EL (cell line): ENCODE data around the gene ATG5.

Experiments
- DNase-seq: peaks from one replicate; pipeline ENCODE4 v3.0.0-alpha.2; 2016

The ATG5 gene

DNA sequence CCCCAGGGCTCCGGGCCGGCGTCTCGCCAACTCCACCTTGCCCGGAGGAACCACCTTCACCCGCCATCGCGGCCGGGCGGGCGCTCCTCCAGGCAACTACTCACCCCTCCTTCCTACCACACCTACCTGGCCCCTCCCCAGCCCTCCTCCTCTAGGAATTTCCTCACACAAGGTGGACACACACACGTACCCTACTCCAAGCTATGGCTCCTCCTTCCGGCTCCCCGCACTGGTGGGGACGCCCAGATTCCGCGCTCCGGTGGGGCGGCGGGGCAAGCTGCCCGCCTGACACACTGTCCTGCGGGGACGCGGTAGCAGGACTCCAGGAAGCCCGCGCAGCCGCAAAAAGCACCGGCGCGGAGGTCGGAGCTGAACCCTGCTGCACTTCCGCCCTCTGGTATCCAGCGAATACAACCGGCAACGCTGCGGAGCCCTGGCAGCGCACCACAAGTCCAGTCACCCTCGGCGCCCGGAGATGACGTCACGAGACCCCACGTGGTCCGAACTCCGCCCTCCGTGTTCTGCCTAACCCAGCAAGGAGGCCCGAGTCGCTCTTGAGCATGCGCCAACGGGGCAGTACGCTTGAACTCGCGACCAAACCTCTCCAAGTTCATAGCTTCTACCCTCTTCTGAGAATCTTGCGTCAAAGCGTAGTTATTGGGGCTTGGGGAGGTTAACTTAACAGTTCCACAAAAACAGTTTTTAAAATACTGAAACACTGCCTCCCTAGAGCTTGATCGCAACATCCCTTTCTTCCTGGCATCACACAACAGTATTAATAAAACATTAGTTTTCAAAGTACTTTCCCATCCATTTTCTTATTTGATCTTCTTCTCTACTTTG is at the start of gene ATG5:
Gene ATG5, minus strand, starts transcription at position 425 of the 843 bp plus-strand sequence. CDS start 9,552 bp downstream, outside the sequence.
- peak; percentile 99 for DNase-seq

DNA sequence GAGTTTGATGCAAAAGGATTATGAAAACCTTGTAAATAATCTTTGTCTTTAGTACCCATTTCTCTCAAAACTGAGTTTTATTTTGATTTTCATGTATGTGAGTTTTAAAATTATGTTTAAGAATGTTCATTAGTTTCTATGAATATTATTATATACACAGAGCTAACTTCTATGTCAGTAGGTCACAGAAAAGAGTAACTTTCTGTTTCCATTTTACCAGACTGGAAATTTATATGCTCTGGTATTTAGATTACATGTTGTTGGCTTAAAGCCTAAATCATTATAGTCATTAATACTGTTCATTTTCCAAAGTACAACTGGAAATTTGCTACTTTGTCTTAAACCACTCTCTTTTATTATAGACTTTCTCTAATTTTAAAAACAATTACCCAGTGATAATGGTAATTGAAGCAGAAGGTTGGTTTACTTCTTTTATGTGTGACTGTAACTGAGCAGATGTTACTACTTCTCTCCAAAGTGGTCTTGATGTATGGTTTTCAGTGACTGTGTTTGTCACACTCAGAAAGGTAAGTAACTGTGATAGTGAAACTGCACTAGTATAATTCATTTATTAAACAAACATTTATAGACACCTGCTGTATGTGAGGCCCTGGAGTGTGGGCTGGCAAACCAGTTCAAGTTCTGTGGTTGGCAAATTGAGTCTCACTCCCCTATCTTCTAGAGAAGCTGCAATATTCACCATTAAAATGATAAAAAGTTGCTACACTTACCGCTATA is 48.1 kb upstream of the ATG5 start:
- no peak for DNase-seq

DNA sequence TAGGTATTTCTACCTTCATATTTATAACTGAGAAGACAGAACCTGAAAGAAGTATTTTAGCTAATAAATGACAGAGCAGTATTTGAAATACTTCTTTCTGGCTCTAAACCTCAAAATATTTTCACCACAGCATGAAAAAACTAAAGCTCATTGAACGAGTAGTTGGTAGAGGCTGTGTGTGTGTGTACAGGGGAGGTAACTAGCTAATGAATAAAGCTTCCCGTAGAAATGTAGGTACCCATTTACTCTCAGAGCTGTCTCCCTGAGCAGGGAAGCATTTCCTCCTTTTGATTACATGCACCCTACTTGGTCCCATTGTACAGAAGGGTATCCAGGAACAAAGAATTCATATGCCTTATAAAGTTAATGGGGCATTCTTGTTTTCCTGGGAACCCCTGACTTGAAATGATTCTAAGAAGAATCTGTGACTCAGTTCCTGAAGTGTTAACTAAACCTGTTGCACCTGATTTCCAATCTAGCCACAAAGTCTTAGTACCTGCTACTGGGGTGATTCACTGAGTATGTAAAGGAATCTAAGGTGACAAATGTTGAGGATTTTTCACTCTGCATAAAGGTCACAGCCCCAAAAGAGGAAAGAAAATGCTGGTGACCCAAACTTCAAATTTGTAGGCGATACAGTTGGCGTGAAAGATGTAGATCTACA is 47.4 kb upstream of the ATG5 start:
- DNase-seq: no peak

DNA sequence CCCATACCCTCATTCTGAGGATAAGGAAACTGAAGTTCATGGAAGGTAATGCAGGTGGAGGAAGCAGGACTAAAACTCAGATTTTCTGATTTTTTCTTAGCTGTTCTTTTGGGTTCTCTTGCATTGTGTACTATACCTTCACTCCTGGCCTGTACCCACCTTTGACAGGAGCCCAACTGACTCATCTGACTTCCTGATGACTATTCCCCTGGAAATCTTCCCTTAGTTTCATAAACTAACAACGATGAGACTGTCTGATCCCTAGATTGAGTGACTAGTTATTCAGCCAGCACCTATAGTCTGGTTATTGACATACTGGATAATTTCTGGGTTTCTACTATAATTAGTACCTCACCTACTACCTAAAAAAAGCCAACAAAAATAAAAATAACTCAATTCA is 45.1 kb upstream of the ATG5 start:
- no peak for DNase-seq

DNA sequence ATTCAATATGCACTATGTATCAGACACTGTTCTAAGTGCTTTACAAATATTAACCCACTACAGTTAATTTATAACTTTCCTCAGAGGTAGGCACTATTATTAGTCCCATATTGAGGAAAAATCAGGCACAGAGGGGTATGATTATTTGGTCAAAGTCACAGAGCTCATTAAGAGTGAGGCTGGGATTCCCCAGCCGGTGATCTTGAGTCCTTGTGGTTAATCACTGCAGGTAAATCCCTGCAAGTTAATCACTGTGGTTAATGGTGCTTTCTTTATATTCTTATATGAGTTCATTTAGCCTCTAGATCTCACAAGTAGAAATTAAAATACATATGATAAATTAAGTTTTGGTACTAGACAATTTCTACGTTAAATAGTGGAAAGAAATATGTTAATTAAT is 44.2 kb upstream of the ATG5 start:
- DNase-seq: no peak

DNA sequence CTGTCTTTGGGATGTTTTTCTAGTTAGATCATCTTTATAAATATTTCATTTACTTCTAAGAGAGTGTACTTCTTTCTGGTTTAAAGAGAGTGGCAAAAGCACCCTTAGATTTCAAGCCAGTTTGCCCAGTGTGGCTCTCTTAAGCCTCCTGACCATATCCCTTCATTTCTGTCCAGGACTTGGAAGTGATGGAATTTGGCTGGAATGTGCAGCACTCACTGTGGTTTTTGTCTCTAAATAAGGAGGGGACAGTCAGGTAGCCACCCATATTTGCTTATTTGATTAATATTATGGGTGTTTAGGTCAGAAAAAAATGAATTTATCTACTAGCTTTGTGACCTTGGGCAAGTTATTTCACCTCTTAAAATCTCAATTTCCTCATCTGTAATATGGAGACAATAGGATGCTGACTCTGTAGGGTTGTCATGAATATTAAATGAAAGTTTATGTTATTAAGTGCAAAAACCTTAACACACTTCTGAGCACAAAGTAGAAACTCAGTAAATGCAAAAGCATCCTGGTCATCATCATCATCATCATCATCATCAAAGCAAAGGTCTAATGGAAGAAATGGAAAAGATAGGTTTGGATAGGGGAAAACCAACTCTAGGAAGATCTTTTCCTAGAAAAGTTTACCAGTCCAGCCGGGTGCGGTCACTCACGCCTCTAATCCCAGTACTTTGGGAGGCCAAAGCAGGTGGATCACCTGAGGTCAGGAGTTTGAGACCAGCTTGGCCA is 38.0 kb upstream of the ATG5 start:
- peak; percentile 38 for DNase-seq

DNA sequence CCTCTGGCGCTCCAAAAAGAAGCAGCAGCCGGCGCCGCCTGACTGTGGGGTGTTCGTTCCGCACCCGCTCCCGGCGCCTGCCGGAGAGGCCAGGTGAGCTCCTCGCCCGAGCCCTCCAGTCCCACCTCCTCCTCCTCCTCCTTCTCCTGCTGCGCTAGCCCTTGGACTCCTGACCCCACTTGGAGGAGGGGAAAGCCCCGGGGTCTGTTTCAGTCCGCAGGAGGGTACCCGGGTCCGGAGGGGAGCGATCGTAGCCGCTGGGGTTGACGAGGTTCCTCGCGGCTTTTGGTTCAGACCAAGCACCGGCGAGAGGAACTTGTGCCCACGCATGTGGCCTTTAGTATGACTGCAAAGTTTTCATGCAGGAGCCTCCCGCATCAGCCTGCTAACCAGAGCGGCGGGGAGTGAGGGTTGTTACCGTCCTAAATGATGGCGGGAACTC is 35.5 kb upstream of the ATG5 start:
- DNase-seq: no peak

DNA sequence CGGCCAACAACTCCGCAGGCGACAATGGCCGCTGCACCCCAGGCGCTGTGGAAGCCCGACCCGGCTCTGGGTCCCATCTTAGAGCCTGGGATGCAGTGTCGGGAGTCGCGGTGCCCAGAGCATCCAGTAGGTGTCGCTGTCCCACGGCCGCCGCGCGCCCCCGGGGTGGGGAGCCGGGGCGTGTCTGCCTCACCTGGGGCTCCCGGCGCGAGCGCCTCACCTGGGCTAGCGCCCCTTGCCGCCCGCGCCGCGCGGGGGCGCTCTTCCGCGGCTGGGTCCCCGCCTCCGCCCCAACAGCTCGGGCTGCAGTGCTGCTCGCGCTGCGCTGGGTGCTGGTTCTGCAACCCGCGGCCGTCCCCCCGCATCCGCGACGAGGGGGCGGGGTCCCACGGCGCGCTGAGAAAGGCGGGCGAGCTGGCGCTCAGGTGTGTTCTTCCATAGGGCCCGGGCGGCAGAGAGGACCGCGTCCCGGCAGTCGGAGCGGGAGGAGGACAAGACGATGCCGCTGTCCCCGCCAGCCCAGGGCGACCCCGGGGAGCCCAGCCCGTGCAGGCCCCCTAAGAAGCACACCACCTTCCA is 34.9 kb upstream of the ATG5 start, which contains the start of gene CRYBG1:
Gene CRYBG1, plus strand, starts transcription at position 308 of the 579 bp plus-strand sequence. Its CDS starts 192 bp downstream, at position 500.
- peak; percentile 41 for DNase-seq

DNA sequence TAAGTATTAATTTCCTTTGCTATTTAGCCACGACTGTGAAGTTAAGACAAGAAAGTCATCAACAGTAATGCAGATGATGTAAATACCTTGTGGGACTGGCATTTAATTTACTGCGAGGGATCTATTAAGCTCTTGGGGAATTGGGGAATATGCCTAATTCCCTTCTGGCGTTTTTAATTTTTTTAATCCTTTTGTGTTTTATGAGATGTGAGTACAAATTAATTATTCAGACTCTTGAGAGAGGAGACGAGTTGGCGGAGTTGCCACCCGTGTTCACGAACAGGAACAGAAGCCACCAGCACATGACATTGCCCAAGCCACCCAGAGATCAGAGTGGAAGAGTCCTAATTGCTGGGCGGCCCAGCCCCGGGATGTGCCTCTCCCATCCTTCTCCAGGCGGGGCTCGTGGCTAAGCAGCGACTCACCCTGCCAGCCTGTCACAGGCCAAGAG is 34.4 kb upstream of the ATG5 start:
- DNase-seq: no peak

DNA sequence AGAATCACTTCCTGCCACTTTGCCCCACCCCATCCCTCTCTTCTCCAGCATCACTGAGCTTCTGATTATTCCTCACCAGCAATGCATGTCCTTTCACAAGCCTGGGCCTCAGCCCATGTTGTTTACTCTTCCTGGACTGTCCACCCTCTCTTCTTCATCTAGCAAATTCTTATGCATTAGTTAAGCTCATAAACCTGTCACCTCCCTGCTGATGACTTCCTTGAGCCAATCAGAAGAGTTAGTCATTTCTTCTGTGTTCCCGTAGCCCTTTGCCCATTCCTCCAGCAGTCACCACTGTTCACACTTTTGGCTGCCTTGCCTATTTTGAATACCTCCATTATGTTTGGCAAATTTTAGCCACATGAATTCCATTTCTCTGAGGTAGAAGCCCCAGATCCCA is 30.8 kb upstream of the ATG5 start:
- DNase-seq: peak; percentile 10

DNA sequence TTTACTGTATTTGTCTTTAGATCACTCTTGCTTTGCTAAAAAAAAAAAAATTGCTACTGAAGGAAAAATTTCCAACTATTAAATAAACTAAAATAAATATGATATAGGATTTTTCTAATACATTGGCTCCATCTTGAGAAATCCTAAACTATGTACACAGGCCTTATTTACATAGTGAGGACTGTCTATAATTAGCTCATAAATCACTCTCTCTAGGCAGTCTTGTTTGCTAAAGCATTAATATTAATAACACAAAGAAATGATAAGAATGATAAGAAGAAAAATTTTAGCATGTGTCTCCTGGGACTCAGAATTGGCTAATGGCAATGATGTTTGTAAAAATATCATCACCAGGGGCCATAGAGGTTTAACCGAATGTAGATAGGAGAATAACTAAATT is 21.7 kb upstream of the ATG5 start:
- no peak for DNase-seq

DNA sequence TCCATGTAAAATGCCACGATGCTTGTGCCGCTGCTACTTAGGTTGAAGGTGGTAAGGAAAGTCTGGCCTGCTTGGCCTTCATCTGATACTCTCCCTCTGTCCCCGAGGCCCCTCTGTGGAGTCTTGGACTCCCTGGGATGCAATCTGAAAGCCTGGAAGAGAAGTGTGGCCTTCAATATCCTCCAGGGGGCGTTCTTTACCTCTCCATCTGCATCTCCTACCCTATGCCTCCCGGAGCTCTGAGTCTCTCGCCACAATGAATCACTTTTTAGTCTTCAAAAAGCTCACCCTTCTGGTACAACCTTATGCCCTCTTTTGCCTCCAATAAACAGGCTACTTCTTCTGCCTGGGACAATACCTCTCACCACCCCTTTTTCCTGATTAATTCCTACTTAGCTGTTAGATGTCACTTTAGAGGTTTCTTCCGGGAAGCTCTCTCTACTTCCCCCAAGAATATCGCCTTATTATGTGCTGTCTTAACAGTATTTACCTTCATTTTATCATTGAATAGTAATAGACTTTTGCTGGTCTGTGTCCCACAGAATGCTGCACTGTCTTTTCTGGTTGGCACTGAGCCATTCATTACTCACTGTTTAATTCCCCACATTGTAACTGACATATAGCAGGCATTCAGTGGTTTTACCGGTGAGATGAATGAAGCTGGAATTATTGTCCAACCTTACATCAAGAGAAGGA is 13.9 kb upstream of the ATG5 start:
- DNase-seq: peak; percentile 84

DNA sequence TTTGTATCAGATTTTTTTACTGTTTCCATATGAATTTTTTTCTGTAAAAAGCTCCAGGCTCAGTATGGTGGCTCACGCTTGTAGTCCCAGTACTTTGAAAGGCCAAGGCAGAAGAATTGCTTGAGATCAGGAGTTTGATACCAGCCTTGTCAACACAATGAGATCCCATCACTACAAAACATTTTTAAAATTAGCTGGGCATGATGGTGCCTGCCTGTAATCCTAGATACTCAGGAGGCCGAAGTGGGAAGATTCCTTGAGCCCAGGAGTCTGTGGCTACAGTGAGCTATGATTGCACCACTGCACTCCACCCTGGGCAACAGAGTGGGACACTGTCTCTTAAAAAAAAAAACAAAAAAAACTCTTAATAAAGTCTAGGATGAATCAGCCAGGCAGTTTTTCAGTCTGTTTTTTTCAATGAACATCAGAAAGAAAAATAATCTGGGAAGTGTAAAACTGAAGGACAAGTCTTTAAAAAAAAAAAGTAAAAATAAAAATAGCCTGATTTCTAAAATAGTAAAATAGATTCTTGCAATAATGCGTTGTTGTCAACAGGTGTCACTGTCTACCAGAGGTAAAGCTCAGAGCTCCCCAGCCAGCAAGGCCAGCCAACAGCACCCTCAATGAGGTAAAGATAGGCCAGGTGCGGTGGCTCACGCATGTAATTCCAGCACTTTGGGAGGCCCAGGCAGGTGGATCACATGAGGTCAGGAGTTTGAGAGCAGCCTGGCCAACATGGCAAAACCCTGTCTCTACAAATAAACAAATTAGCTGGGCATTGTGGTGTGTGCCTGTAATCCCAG is 9.3 kb upstream of the ATG5 start:
- peak; percentile 52 for DNase-seq

DNA sequence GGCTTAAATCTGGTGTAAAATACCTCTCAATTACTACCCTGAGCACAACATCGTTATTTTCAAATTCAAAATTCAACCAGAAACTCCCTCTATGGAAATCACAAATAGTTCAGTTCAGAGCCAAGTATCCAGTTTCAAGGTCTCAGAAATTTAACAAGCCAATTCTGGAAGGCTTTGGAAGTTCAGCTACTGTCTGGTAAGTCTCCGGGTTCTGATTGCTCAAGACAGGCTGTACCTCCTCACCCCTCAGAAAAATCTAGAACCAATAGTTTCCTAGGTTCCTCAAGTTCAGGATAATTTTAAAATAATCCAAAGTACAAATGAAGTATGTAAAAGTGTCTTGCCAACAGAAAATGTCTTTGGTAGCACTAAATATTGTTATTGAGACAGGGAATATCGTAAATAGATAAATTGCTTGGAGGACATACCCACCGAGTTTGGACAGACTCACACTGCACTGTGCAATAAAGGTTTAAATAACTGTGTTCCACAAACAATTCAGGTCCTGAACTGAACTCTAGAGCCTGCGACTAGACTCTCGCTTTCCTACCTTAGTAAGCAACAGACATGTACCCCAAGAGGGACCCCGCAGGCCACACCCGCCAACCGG is 729 bp downstream of the ATG5 start:
- DNase-seq: peak; percentile 6

DNA sequence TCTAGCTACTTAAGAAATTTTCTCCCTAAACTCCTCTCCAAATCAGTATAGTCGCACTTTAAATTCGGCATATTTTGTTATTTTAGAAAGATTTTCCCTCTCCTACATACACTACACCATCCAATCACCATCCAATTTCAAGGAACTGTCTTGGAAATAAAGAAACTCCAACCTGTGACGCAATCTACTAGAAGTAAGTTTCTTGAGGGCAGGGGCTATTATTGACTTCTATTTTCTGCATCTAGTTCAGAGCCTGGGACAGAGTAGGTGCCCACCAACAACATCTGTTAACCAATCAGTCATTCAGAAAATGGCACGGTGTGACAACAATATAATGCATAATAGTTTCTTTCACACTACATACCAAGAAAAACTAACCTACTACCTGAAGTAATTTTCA is 3.6 kb downstream of the ATG5 start:
- DNase-seq: no peak

DNA sequence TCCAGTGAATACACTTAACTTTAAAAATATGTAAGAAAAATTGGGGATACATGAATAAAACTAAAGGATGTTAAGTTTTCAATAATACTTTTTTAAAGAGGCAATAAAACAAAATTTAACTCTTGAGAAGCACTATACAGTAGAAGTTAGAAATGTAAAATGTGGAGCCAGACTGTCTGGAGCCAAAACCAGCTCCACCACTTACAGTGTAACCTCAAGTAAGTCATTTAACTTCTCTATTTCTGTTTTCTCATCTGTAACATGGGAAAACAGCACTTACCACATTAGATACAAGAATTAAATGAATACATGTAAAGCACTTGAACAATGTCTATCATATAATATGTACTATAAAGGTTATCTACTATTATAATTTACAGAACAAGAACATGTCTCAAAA is 6.7 kb downstream of the ATG5 start:
- no peak for DNase-seq

DNA sequence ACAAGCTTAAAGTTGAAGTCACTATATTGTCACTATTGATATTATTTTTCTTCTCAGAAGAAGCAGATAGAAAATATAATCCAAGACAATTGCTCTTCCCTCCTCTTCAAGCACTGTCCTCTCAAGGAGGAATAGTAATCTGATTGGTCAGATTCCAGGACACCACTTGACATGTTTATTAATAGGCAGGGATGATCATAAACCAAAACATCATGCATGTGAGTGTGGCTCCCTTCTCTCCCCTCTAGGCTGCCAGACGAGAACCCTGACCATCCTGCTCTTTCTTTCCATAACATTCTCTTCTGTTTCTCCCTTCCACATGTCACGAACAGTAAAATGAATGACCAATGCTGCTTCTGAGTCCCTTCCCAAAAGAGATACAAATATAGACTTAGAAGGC is 7.5 kb downstream of the ATG5 start:
- no peak for DNase-seq

DNA sequence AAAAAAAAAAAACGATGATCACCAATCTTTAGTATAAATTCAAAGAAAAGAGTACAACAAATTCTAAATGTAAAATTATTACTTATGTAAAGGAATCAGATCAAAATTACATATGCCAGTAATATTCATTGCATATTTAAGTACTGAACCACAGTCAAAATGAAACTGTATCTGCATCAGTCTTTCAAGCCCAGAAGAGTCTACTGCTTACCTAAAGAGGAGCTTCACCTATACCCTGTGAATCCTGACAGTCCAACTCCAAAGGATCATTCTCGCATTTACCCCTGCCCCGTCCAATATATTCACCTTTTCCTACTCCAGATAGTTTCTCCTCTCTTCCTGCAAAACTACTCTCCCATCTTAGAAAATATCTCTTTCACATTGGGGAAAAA is 9.2 kb downstream of the ATG5 start:
- DNase-seq: no peak

DNA sequence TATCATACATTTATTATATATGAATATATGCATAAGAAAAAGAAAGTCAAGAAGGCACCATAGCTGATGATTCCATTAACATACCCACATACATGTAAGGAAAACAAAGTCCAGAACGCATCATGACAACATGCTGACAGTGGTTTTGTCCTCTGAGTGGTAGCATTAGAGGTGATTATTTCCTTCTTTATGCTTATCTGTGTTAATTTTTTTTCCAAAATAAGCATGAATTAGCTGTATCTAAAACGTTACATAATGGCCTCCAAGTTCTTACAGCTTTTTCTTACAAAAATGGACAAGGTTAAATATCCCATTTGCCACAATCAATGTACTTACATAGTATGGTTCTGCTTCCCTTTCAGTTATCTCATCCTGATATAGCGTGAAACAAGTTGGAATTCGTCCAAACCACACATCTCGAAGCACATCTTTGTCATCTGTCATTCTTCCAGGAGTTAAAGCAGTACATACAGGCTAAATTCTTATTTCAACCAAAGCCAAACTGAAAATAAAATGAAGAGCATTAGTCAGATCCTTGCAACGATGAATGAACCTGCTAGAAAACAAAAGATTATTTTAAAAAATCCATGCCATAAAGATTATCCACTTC is 9.7 kb downstream of the ATG5 start:
- peak; percentile 8 for DNase-seq
